ENCODE data around the gene CFAP221.
"Not testable (repeated sequence)": the region's sequence is repeated elsewhere in the genome, so short reads cannot be mapped to it uniquely, and the experiment has no call there.

Gene CFAP221

GRCh38 chr2:119605096-119605495 is 60.8 kb downstream of the CFAP221 start:
- TF ChIP-seq CTCF (IDR thresholded peaks at IDR 0.05; ENCODE audit: control insufficient read depth, insufficient read depth, low read depth, low read length, missing control alignments): no peak
- no peak for DNase-seq (ENCODE audit: low read depth)
- no peak overlapping the region for H3K4me3 ChIP-seq (ENCODE audit: control insufficient read depth, low read depth, low read length)

- DNase-seq (ENCODE audit: low read depth): no peak
- no peak for TF ChIP-seq CTCF (IDR thresholded peaks at IDR 0.05; ENCODE audit: control insufficient read depth, insufficient read depth, low read depth, low read length, missing control alignments)
- no peak overlapping the region for H3K4me3 ChIP-seq (ENCODE audit: control insufficient read depth, low read depth, low read length)
Measured at GRCh38 chr2:119606674-119607073, 62.4 kb downstream of the CFAP221 start.

- DNase-seq (ENCODE audit: low read depth): no peak
- no peak for TF ChIP-seq CTCF (IDR thresholded peaks at IDR 0.05; ENCODE audit: control insufficient read depth, insufficient read depth, low read depth, low read length, missing control alignments)
- H3K4me3 ChIP-seq (ENCODE audit: control insufficient read depth, low read depth, low read length): no peak overlapping the region
Measured at GRCh38 chr2:119608553-119608952, 64.3 kb downstream of the CFAP221 start.

- no peak for DNase-seq (ENCODE audit: low read depth)
- TF ChIP-seq CTCF (IDR thresholded peaks at IDR 0.05; ENCODE audit: control insufficient read depth, insufficient read depth, low read depth, low read length, missing control alignments): no peak
Measured at GRCh38 chr2:119609337-119609736, 65.1 kb downstream of the CFAP221 start.

GRCh38 chr2:119614140-119614539 is 69.9 kb downstream of the CFAP221 start:
- not testable (repeated sequence) for H3K4me3 ChIP-seq (ENCODE audit: control insufficient read depth, low read depth, low read length); DNase-seq (ENCODE audit: low read depth)

More at GRCh38 chr2:119609337-119609736, 65.1 kb downstream of the CFAP221 start:
- no peak overlapping the region for H3K4me3 ChIP-seq (ENCODE audit: control insufficient read depth, low read depth, low read length)

- no peak for DNase-seq (ENCODE audit: low read depth)
- H3K4me3 ChIP-seq (ENCODE audit: control insufficient read depth, low read depth, low read length): no peak overlapping the region
- TF ChIP-seq CTCF (IDR thresholded peaks at IDR 0.05; ENCODE audit: control insufficient read depth, insufficient read depth, low read depth, low read length, missing control alignments): no peak
Measured at GRCh38 chr2:119616421-119616820, 72.2 kb downstream of the CFAP221 start.

- no peak for TF ChIP-seq CTCF (IDR thresholded peaks at IDR 0.05; ENCODE audit: control insufficient read depth, insufficient read depth, low read depth, low read length, missing control alignments)
- H3K4me3 ChIP-seq (ENCODE audit: control insufficient read depth, low read depth, low read length): no peak overlapping the region
- no peak for DNase-seq (ENCODE audit: low read depth)
Measured at GRCh38 chr2:119617455-119617854, 73.2 kb downstream of the CFAP221 start.

GRCh38 chr2:119618725-119619124 is 74.5 kb downstream of the CFAP221 start:
- DNase-seq (ENCODE audit: low read depth); H3K4me3 ChIP-seq (ENCODE audit: control insufficient read depth, low read depth, low read length): not testable (repeated sequence)

All from AG09309 (cell line).